ENCODE measurements around the gene COMT.
"Not testable (repeated sequence)": the region's sequence is repeated elsewhere in the genome, so short reads cannot be mapped to it uniquely, and the experiment has no call there.

Gene COMT

DNA sequence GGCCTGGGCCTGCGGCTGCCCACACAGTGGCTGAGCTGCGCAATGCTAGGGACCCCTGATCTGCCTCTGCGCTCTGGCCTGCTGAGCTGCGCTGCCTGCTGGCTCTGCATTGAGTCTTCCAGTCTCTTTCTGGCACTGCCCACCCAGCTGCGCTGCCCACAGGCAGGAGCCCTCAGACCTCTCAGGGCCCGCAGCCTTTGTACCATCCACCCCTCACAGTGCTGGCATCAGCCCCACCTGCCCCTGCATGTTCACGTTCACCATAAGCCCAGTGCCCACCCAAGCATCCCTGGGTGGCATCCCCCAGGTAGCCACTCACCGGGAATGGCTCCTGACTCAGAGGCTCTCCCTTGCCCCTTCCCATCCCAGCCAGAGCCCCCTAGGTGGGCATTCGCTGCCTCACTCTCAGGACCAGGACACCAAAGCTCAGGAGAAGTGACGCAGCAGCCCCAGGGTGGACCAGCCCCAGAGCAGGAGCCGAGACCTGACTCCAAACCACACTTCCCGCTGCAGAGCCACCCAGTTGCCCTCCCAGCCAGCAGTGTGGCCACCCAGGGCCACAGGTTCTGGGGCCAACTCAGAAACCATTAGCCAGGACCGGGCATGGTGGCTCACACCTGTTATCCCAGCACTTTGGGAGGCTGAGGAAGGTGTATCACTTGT lies 21.7 kb upstream of the COMT start:
- TF ChIP-seq, protein P1, sequence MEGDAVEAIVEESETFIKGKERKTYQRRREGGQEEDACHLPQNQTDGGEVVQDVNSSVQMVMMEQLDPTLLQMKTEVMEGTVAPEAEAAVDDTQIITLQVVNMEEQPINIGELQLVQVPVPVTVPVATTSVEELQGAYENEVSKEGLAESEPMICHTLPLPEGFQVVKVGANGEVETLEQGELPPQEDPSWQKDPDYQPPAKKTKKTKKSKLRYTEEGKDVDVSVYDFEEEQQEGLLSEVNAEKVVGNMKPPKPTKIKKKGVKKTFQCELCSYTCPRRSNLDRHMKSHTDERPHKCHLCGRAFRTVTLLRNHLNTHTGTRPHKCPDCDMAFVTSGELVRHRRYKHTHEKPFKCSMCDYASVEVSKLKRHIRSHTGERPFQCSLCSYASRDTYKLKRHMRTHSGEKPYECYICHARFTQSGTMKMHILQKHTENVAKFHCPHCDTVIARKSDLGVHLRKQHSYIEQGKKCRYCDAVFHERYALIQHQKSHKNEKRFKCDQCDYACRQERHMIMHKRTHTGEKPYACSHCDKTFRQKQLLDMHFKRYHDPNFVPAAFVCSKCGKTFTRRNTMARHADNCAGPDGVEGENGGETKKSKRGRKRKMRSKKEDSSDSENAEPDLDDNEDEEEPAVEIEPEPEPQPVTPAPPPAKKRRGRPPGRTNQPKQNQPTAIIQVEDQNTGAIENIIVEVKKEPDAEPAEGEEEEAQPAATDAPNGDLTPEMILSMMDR (IDR thresholded peaks at IDR 0.05; ENCODE audit: low read depth, low read length) = no peak

DNA sequence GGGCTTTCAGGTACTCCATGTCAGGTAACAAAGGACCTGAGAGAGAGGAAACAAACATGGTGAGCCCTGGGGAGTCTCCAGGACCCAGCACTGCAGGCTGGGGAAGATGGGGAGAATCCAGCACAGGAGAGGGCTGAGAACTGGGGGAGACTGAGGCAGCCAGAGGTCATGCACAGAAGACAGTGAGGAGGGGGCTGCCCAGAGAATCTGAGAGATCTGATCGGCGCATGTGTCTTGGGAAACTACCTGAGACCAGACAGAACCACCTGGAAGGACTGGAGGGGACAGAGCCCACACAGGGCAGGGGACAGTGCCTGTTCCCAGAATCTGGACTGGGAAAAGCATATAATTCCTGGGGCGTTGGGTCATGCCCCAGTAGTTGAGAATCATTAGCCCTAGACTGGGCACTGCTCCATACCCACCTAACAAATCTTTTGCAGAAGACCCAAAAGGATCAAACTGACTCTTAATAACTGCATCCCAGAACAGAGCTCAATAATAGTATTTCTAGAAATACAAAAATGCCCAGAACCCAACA lies 20.0 kb upstream of the COMT start:
- TF ChIP-seq, protein P1 (IDR thresholded peaks at IDR 0.05; ENCODE audit: low read depth, low read length) = no peak
- no peak overlapping the region for H3K4me3 ChIP-seq (ENCODE audit: low read depth, low read length)
- no peak for DNase-seq (ENCODE audit: low read depth, low spot score)
- in situ Hi-C loops (cut with HindIII; ENCODE audit: low sequenced_read_pairs) = no loop called here

More for the DNA sequence above, 21.7 kb upstream of the COMT start:
- H3K4me3 ChIP-seq (ENCODE audit: low read depth, low read length) = no peak overlapping the region
- in situ Hi-C loops (cut with HindIII; ENCODE audit: low sequenced_read_pairs) = no loop called here
- DNase-seq (ENCODE audit: low read depth, low spot score) = no peak

DNA sequence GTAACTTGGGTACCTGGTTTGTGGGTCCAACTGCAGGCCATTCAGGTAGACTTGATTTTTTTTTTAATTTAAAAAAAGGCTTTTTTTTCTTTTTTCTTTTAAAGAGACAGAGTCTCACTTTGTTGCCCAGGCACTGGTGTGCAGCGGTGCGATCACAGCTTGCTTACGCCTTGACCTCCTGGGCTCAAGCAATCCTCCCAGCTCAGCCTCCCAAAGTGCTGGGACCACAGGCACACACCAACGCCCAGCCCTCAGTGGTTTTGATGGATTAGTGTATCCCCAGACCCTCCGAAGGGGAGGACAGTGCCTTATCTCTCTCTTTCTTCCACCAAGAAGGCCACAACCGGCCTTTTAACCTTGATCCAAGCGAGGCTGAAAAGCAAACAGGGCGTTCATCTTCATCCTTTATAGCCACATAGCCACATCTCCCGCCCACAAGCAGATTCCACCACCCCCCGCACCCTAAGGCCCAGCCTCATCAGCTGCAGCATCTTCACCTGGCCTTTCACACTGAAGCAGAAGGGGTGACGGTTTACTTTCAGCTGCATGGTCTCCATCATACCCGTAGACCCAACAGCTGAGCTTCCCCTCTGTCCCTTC lies 17.6 kb upstream of the COMT start:
- H3K4me3 ChIP-seq (ENCODE audit: low read depth, low read length) = no peak overlapping the region
- DNase-seq (ENCODE audit: low read depth, low spot score) = no peak
- in situ Hi-C loops (cut with HindIII; ENCODE audit: low sequenced_read_pairs) = no loop called here
- TF ChIP-seq, protein P1 (IDR thresholded peaks at IDR 0.05; ENCODE audit: low read depth, low read length) = no peak

DNA sequence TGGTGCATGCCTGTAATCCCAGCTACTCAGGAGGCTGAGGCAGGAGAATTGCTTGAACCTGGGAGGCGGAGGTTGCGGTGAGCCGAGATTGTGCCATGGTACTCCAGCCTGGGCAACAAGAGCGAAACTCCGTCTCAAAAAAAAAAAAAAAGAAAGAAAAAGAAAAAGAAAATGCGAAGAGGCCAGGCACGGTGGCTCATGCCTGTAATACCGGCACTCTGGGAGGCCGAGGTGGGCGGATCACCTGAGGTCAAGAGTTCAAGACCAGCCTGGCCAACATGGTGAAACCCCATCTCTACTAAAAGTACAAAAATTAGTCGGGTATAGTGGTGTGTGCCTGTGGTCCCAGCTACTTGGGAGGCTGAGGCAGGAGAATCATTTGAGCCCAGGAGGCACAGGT lies 15.5 kb upstream of the COMT start:
- DNase-seq (ENCODE audit: low read depth, low spot score); H3K4me3 ChIP-seq (ENCODE audit: low read depth, low read length); in situ Hi-C loops (cut with HindIII; ENCODE audit: low sequenced_read_pairs): not testable (repeated sequence)

DNA sequence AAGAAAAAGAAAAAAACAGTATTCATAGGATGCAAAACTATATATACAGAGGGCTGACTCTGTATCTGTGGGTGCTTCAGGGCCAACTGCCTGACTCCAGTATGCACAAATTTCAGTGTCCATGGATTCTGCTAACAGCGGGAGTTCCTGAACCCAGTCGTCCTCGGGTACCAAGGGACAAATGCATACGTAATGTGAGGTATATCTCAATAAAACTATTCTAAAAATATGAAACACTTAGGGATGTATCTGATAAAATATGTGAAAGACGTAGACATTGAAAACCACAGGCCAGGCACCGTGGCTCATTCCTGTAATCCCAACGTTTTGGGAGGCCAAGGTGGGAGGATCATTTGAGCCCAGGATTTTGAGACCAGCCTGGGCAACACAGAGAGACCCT lies 13.9 kb upstream of the COMT start:
- H3K4me3 ChIP-seq (ENCODE audit: low read depth, low read length) = no peak overlapping the region
- DNase-seq (ENCODE audit: low read depth, low spot score) = no peak
- in situ Hi-C loops (cut with HindIII; ENCODE audit: low sequenced_read_pairs) = no loop called here
- TF ChIP-seq, protein P1 (IDR thresholded peaks at IDR 0.05; ENCODE audit: low read depth, low read length) = no peak

DNA sequence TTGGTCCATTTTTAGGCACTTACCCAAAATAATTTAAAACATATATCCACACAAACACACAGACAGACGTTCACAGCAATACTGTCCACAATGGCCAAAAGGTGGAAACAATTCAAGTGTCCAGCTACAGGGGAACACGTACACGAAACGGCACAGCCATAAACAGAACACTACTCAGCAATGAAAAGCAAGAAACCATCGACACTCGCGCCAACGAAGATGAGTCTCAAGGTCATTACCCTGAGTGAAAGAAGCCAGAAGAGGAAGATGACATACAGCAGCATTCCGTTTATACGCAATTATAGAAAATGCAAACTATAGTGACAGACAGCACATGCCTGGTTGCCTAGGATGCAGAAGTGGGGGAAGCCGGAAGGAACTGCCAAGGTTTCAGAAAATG lies 13.4 kb upstream of the COMT start:
- in situ Hi-C loops (cut with HindIII; ENCODE audit: low sequenced_read_pairs) = no loop called here
- no peak for DNase-seq (ENCODE audit: low read depth, low spot score)
- no peak overlapping the region for H3K4me3 ChIP-seq (ENCODE audit: low read depth, low read length)
- TF ChIP-seq, protein P1 (IDR thresholded peaks at IDR 0.05; ENCODE audit: low read depth, low read length) = no peak

All from astrocyte of the spinal cord (primary cell).